HFFc6 (cell line): ENCODE results near the gene MAGI3. TPM values are rescaled to one million over a fixed set of nuclear protein-coding genes. Genes with fewer than 3 reads are reported as not detected.
"Not testable (repeated sequence)": the region's sequence is repeated elsewhere in the genome, so short reads cannot be mapped to it uniquely, and the experiment has no call there.

Experiments used
- DNase-seq: peaks from one replicate; pipeline ENCODE4 v3.0.0-alpha.2; 2018
- H3K27ac Mint-ChIP-seq: 2 replicates; pipeline ENCODE4 v1.8.0; 2020; ENCODE audit warnings: mild to moderate bottlenecking, mixed read lengths
- H3K27me3 Mint-ChIP-seq: 2 replicates; pipeline ENCODE4 v1.8.0; 2021; ENCODE audit warnings: mild to moderate bottlenecking, moderate library complexity, mixed read lengths; ENCODE audit not compliant: insufficient read depth
- H3K36me3 Mint-ChIP-seq: 2 replicates; pipeline ENCODE4 v1.8.0; 2021; ENCODE audit warnings: low read depth, mixed read lengths
- H3K4me1 Mint-ChIP-seq: 2 replicates; pipeline ENCODE4 v1.8.0; 2020; ENCODE audit warnings: low read depth, mixed read lengths
- H3K4me3 Mint-ChIP-seq: 2 replicates; pipeline ENCODE4 v1.8.0; 2020; ENCODE audit warnings: mild to moderate bottlenecking, moderate library complexity, mixed read lengths
- H3K9me3 Mint-ChIP-seq: 2 replicates; pipeline ENCODE4 v1.8.0; 2020; ENCODE audit warnings: mild to moderate bottlenecking, mixed read lengths
- total RNA-seq, 6 experiments: library from RNA; stranded (reverse); fragmentation: NEBNext Ultra II Directional; extraction: Animal tissue kit (Norgen Biotek cat#: 25700); gene quantifications; 2 replicates in 1 of 6; 3 replicates in 5 of 6; pipeline ENCODE4 v1.2.3, GENCODE V29; 2021
- TF ChIP-seq, protein P1 (sequence below): fragments of 200-600 bp; sonication (generic); IDR thresholded peaks from 2 replicates; pipeline ENCODE4 v1.5.0; 2021; ENCODE audit warnings: antibody characterized with exemption, mild to moderate bottlenecking

Gene MAGI3
- total RNA-seq, 6 experiments from 2014 or later = 5.1 to 8.2 (median 7.6) TPM

- H3K36me3 Mint-ChIP-seq = peaks cover 32% of the 10 kb centered on the region
- H3K27me3 Mint-ChIP-seq = no peaks in the 10 kb centered on the region; the same call in 1 of the 2 replicates
- no peaks in the 10 kb centered on the region; the same call in 1 of the 2 replicates for H3K4me1 Mint-ChIP-seq
Measured at GRCh38 chr1:113565621-113566020, 175.3 kb downstream of the MAGI3 start.

GRCh38 chr1:113567427-113567826 lies 177.1 kb downstream of the MAGI3 start:
- H3K4me3 Mint-ChIP-seq = no peak overlapping the region
- no peaks in the 10 kb centered on the region for H3K4me1 Mint-ChIP-seq
- no peaks in the 10 kb centered on the region for H3K27me3 Mint-ChIP-seq
- H3K27ac Mint-ChIP-seq = no peak overlapping the region
- no peak for DNase-seq
- peaks cover 17% of the 10 kb centered on the region for H3K9me3 Mint-ChIP-seq
- TF ChIP-seq, protein P1, sequence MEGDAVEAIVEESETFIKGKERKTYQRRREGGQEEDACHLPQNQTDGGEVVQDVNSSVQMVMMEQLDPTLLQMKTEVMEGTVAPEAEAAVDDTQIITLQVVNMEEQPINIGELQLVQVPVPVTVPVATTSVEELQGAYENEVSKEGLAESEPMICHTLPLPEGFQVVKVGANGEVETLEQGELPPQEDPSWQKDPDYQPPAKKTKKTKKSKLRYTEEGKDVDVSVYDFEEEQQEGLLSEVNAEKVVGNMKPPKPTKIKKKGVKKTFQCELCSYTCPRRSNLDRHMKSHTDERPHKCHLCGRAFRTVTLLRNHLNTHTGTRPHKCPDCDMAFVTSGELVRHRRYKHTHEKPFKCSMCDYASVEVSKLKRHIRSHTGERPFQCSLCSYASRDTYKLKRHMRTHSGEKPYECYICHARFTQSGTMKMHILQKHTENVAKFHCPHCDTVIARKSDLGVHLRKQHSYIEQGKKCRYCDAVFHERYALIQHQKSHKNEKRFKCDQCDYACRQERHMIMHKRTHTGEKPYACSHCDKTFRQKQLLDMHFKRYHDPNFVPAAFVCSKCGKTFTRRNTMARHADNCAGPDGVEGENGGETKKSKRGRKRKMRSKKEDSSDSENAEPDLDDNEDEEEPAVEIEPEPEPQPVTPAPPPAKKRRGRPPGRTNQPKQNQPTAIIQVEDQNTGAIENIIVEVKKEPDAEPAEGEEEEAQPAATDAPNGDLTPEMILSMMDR = no peak
- H3K36me3 Mint-ChIP-seq = peaks cover 21% of the 10 kb centered on the region

More at GRCh38 chr1:113565621-113566020, 175.3 kb downstream of the MAGI3 start:
- TF ChIP-seq, protein P1 = no peak
- no peak for DNase-seq
- Mint-ChIP-seq H3K9me3 (peaks cover 17% of the 10 kb centered on the region), H3K27ac (no peak overlapping the region), H3K4me3 (no peak overlapping the region)

DNA sequence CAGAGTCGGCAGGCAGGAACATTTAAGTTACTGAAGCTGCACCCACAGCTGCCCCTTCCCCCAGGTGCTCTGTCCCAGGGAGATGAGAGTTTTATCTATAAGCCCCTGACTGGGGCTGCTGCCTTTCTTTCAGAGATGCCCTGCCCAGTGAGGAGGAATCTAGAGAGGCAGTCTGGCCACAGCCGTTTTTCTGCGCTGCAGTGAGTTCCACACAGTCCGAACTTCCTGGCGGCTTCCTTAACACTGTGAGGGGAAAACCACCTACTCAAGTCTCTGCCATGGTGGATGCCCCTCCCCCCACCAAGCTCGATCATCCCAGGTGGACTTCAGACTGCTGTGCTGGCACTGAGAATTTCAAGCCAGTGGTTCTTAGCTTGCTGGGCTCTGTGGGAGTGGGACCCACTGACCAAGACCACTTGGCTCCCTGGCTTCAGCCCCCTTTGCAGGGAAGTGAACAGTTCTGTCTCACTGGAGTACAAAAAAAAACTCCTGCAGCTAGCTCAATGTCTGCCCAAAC lies 185.5 kb downstream of the MAGI3 start:
- not testable (repeated sequence) for H3K4me3 Mint-ChIP-seq, H3K9me3 Mint-ChIP-seq, DNase-seq, H3K36me3 Mint-ChIP-seq, H3K27me3 Mint-ChIP-seq, H3K27ac Mint-ChIP-seq
- H3K4me1 Mint-ChIP-seq = peaks cover 17% of the 10 kb centered on the region

GRCh38 chr1:113576271-113576670 lies 186.0 kb downstream of the MAGI3 start:
- Mint-ChIP-seq H3K4me1 (peaks cover 17% of the 10 kb centered on the region), H3K27me3 (0 out of 2 replicates have a peak, but pooled peaks cover 1% of the 10 kb centered on the region), H3K9me3 (no peaks in the 10 kb centered on the region), H3K4me3 (no peak overlapping the region), H3K27ac (no peak overlapping the region), H3K36me3 (peaks cover 6% of the 10 kb centered on the region; the same call in 1 of the 2 replicates)
- TF ChIP-seq, protein P1 = no peak
- DNase-seq = no peak

DNA sequence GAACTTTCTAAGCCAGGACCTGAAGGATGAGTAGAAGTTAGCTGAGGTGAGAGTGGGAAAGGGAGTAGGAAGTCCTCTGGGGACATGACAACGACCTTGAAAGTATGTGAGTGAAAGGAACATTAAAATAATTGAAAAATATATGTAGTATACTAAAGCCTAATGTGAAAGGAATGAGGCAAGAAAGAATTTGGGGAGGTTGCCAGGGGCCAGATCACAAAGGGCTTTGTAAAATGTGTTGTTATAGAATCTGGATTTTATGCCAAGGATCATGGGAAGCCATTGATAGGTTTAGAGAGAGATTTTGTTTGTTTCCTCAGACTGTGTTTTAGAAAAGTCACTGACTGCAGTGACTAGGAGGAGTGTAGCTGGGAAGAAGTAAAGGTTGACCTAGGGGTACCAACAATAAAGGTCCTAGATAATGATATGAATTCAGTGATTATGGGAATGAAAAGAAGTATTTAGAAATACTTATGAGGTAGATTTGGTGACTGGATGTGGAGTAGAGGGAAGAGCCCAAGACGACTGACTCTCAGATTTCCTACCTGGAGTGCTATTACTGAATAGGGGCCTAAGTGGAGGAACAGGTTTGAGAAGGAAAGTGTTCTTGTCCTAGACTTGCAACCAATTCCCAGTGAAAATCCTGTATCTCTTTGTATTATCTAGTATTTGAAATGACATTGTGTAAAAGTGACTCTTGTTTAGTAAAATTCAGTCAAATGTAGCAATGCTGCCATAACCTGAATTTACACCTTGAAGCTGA lies 189.1 kb downstream of the MAGI3 start:
- no peak overlapping the region for H3K4me3 Mint-ChIP-seq
- 0 out of 2 replicates have a peak, but pooled peaks cover 1% of the 10 kb centered on the region for H3K27me3 Mint-ChIP-seq
- peaks cover 5% of the 10 kb centered on the region; the same call in 1 of the 2 replicates for H3K36me3 Mint-ChIP-seq
- DNase-seq = no peak
- H3K27ac Mint-ChIP-seq = no peak overlapping the region
- peaks cover 17% of the 10 kb centered on the region for H3K4me1 Mint-ChIP-seq
- no peaks in the 10 kb centered on the region for H3K9me3 Mint-ChIP-seq
- TF ChIP-seq, protein P1 = no peak

GRCh38 chr1:113581323-113581722 lies 191.0 kb downstream of the MAGI3 start:
- TF ChIP-seq, protein P1 = no peak
- Mint-ChIP-seq H3K4me3 (no peak overlapping the region), H3K9me3 (no peaks in the 10 kb centered on the region), H3K4me1 (peaks cover 17% of the 10 kb centered on the region), H3K27ac (no peak overlapping the region), H3K36me3 (peaks cover 5% of the 10 kb centered on the region; the same call in 1 of the 2 replicates), H3K27me3 (0 out of 2 replicates have a peak, but pooled peaks cover 1% of the 10 kb centered on the region)
- no peak for DNase-seq
